ENCODE results near the gene SLC2A10.
"Not testable (repeated sequence)": the region's sequence is repeated elsewhere in the genome, so short reads cannot be mapped to it uniquely, and the experiment has no call there.

SLC2A10 gene

DNA sequence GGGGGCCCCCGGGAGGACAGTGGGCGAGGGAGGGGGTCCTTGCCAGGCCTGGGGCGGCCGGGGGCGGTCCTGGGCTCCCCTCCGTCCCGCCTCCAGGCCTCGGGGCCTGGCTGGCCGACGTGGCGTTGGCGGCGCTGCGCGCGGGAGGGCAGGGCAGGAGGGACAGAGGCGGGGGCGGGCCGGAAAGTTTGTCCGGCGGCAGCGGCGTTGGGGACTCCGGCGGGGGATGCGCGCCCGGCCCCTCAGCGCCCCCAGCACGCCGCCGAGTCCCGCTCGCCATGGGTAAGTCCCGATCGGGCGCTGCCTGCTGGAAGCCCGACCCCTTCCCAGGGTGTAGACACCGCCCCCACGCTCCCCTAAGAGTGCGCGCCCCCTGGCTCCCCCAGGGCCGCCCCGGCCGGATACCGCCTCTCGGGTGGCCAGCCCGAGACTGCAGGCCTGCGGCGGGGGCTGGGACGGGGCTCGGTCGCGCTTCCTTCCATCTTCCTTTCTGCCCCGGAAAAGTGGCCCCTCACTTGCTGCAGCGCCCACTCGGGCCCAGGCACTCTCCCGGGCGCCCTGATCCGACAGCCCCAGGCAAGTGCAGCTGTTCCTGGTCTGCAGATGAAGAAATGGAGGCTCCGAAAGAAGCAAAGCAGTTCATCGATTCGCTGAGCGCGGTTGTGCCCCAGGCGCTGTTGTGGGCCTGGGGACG is at the start of gene SLC2A10:
Gene SLC2A10 (plus strand): TSS at position 191 of the 694 bp plus-strand sequence. CDS start 88 bp downstream, at position 279.
- DNase-seq: peak in 25 of 51 donors; percentile 3 to 68 (median 35)

DNA sequence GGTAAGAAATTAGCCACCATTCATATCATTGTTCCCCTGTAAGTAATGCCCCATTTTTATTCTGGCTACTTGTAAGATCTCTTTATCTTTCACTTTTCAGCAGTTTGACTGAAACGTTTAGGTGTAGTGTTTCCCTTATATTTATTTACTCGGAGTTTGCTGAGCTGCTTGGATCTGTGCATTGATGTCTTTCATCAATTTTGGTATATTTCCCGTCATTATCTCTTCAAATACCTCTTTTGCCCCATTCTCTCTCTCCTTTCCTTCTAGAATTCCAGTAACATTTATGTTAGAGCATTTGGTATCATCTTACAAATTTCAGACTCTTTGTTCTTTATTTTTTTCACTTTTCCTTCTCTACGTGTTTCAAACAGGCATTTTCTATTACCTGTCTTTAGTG is 49.0 kb upstream of the SLC2A10 start:
- no peak for DNase-seq

DNA sequence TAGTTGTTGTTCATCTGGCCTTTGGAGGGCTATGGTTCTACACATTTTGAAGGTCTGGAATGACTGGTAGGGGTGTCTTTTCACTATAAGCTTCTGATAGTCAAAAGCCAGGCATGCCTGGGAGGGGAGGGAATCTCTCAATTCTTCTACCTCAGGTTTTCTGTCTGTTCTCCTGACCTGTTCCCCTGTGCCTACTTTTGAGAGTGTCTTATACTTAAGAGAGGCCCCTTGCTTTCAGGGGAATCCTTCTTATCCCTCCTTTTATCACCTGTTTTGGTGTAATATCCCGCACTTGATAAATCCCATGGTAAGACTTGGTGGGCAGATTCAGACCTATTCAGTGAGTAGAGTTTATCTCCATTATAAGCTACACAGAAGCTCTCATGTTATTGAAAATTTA is 47.8 kb upstream of the SLC2A10 start:
- no peak for DNase-seq

DNA sequence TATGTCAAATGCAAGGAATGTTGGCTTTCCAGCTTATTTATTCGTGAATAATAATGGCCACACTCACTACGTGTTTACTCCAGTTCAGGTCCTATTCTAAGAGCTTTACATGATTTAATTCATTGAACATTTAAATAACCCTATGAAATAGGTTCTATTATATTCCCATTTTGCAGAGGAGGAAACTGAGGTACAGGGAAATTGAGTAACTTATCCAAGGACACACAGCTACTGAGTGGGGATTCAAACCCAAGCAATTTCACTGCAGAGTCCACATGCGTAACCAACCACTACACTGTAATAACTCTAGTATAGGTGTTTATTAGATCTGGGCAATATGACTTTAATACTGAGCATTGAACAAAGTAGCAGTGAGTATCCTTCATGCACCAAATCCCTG is 45.9 kb upstream of the SLC2A10 start:
- no peak for DNase-seq

DNA sequence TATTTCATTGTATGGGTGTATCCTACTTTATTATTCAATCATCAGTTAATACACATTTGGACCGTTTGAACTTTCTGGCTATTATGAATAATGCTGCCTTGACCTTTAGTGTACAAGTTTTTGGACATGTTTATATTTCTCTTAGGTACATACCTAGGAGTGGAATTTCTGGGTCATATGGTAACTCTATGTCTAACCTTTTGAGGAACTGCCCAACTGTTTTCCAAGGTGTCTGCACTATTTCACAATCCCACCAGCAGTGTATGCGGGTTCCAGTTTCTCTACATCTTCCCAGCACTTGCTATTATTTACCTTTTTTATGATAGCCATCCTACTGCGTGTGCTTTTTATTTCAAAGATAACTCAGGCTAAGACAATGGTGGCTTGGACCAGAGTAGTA is 43.8 kb upstream of the SLC2A10 start:
- DNase-seq: no peak

DNA sequence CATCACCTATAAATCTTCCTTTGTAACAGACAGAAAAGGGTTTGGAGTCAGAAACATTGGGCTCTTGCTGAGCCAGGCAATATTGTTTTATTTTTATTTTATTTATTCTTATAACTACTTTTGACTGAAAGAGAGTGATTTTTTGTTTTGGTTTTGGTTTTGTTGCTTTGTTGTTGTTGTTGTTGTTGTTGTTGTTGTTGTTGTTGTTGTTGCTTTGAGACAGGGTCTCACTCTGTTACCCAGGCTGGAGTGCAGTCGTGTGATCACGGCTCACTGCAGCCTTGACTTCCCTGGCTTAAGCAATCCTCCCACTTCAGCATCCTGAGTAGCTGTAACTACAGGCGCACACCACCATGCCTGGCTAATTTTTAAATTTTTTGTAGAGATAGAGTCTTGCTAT is 43.1 kb upstream of the SLC2A10 start:
- DNase-seq: no peak

DNA sequence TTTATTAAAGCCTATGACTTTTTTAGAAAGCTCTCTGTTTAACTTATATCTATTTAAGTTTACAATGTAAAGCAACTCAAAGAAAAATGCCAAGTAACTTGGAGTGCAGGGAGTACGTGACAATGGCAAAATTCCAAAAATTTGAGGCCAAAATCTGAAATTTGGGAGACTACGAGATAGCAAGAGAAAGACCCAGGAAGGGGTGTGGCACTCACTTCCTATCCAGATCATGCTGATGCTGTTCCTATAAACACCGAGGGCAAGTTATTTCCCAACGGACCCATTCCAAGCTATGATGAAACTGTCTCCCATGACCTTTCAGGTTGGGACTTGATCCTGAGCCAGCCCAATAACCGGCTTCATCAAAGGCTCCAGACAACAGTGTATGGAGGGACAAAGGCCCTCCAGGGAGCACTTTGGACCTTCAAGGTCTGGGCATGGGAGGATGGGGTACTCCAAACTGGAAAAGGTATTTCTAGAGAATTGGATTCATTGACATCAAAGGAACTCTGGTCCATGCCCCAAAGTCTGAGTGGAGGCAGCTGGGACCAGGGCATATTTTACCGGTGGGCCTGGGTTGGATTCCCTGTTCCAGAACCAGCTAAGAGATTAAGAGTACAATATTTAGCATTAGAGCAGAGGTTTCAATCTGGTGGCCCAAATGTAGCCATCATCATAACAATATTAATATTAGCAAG is 42.5 kb upstream of the SLC2A10 start:
- no peak for DNase-seq

DNA sequence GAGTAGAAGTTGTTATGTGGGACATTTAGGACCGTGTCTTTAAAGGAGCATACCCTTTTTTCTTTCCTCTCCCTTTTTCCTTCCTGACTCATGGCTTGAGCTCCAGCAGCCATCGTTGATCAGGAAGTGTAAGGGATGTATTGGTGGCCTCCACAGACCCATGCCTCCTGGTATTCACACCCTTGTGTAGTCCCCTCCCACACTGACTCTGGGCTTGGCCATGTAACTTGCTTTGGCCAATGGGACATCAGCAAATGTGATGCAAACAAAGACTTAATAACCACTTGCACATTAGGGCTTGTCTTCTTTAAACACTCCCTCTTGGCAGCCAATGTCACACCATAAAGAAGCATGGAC is 39.2 kb upstream of the SLC2A10 start:
- no peak for DNase-seq

DNA sequence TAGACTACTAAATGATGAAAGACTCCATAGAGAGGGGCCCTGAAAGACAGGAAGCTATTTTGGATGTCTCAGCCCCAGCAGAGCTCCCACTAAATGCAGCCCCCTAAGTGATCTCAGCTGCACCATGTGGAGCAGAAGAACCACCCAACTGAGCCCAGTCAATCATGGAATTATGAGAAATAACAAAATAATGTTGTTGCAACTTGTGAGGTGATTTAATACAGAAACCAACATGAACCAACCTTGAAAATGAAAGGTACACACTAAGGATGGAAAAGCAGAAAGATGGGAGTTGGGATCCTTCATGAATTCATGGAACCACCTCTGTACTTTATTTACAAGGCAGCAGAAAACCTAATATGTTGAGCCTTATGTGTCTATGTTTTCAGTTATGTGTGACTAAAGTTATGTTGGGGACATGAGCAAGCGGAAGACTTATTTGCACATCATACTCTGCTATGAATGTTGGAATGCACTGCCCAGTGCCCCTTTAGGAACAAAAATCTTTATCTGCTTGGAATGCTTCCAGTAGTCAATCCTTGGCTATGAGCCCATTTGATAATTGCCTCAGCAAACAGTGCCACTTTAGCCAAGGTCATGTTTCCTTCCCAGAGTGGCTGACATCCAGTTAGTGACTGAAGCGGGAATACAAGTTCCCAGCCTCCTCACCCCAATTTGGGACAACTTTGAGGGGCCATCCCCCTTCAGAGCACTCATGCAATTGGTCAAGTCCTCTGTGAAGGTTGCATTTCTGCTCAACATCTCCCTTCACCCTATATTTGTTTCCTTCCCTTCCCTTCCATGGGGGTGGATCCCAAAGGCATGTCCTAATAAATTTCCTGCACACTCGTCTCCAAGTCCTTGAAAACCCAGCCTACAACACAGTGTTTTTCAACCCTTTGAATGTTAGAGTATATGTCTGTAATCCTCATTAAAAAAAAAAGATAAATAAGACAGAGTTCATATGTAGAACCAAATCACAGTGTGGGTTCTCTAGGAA is 38.6 kb upstream of the SLC2A10 start:
- DNase-seq: no peak

DNA sequence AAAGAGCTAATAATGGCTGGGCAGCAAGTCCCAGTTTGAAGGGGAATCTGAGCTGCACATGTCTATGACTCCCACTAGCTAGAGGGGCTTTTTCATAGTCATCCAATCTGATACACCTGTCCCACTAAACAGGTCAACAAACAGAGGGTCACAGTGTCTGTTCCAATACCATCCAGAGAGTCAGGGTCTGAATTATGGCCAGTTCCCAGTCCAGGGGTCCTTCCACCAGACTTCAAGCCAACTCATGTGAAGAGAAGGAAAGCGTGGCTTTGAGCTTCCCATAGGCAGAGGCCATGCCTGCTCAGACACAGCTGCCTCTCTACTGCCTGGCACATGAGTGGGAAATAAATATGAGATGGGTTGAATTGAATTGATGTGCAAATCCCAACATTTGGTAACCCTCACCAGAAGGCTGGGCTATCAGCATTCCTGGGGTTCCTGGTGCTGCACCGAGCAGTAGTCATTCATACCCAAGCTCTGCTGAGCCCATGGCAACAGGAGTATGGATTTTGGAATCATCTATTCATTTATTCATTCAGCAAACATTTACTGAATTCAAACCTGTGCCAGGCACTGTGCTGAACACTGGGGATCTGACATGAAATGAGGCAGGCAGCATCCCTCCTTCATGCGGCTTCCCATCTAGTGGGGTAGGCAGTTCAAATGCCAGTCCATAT is 37.4 kb upstream of the SLC2A10 start:
- DNase-seq: no peak

DNA sequence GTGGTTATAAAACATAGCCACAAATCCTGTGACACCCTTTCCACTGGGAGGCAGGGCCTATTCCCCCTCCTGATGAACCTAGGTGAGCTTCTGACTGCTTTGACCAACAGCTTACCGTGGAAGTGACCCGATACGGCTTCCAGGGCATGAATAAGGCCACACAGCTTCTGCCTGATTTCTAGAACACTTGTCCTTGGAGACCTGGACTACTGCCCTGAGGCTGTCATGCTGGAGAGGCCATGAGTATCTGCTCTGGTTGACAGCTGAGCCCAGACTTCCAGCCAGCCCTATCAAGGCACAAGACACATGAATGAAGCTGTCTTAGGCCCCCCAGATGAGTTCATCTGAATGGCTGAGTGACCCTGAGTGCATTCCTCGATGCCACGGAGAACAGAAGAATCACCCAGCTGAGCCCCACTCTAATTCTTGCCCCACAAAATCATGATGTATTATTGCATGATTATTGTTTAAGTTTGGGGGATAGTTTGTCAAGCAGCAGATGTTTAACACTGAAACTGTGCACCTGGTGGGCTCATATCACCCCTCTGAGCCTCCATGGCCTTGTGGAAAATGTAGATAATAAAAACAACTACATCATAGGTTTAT is 36.8 kb upstream of the SLC2A10 start:
- no peak for DNase-seq

DNA sequence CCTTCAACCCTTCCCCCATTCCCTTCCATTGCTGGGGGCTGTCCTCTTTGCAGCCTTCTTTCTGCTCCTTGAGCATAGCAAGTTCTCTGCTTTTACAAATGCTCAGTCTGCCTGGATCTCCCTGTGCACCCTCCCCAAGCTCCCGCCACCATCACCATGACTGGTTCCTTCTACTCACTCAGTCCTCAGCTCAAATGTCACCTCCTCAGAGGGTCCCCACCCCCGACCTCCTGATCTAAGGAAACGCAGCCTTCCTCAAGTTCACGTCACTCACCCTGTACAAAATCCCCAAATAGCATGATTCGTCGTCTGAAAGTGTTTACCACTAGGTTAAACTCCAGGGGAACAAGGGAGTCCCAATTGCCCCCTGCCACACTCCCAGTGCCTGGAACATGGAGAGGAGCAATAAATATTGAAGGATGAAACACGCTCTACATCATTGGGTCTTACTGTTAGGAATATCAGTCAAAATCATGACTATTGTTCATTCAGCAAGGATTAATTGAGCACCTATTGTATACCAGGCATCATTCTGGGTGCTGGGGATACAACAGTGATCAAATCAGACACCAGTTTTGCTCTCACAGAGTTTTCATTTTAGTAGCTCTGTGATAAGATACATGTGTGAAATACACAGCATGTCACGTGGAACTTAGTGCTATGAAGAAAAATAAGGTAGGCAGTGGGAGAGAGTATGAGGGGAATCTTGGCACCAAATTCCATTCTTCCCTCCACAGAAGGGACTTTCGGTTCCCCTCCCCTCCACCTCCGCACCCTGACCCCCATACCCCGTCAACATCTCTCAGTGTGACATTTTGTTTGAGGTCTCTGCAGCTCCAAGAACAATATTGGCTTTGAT is 35.8 kb upstream of the SLC2A10 start:
- DNase-seq: no peak

DNA sequence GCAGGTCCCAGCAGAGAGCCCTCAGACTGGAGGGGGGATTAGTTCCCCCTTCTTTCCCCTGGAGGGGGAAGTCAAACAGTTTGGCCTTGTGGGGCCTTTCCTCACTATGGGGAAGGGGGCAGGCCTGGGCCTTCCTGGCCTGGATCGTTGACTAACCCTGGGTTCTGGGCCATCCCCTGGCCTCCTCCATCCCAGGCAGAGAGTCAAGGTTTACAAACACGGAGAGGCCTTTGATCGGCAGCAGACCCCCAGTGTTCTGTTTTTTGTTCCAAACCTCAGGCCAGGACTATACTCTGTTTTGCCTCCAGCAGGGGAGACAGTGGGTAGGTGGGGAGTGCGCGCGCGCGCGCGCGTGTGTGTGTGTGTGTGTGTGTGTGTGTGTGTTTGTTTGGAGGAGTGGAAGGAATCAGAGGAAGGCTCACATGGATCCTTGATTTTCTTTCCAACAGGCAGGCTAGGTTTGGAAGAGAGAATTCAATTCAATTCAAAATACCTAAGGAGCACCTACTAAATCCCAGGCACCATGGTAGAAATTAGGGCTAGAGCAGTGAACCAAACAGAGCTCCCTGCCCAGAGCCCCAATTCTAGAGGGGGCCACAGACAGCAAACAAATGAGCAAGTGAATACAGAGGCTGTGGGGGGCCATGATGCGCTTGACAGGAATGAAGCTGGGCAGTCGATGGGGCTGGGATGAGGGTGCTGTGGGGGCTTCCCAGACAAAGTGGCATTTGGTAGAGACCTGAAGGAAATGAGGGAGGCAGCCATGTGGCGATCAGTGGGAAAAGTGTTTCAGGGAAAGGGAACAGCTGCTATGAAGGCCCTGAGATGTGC is 35.0 kb upstream of the SLC2A10 start:
- no peak for DNase-seq

DNA sequence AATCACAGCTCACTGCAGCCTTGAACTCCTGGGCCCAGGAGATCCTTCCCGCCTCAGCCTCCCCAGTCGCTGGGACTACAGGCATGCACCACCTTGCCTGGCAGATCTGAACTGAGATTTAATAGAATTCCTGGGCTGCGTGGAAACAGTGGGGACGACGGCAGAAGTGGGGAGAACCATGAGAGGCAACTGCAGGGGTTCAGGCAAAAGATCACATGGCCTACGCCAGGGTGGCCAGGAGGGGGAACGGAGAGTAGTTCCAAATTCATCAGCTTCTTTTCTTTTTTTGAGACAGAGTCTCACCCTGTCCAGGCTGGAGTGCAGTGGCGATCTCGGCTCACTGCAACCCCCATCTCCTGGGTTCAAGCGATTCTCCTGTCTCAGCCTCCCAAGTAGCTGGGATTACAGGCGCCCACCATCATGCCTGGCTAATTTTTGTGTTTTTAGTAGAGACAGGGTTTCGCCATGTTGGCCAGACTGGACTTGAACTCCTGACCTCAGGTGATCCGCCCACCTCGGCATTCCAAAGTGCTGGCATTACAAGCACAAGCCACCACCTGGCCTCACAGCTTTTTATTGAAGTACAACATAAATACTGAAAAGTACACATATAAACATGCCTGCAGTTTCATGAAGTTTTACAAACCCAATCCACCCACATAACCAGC is 32.7 kb upstream of the SLC2A10 start:
- not testable (repeated sequence) for DNase-seq

DNA sequence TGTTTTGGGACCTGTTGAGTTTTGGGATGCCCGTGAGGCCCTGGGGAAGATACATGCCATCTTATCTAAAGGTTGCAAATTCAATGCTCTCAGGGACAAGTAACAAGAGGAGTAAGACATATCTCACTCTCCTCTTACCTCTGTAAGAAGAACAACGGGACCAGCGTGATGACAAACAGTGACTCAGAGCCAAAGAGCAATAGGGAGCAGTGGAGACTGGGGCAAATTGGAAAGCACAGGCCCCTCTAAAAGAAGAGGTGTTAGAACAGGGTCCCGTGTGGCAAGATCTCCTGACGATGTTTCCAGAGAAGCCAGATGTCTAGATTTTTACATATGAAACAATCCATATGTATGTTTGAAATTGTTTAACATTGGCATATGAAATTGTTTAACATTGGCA is 31.8 kb upstream of the SLC2A10 start:
- no peak for DNase-seq

DNA sequence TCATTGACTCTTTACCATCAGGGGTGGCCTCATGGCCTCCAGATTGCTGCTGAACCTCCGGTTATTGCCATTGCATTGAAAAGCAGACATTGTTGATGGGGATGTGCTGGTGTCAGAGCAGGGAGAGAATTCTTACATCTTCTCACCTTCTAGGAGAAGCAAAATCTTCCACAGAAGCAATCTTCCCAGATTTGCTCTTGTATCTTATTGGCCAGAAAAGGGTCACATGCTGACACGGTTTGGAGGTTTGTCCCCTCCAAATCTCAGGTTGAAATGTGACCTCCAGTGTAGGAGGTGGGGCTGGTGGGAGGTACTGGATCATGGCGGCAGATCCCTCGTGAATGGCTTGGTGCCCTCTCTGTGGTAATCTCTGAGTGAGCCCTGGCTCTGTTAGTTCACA is 30.9 kb upstream of the SLC2A10 start:
- DNase-seq: no peak

DNA sequence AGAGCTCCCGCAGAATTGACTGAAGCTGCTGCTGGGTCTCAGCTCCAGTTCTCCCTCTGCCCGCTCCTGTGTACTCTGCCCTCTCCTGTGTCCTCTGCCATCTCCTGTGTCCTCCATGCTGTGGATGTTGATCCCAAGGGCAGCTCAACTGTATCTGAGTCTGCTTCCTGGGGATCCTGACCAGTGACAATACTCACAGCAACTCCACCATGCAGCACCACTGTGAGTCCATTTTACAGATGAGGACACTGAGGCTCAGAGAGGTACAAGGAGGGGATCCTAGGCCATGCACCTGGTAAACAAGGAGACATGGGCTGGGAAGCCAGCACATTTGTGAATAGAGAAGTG is 28.8 kb upstream of the SLC2A10 start:
- DNase-seq: no peak

DNA sequence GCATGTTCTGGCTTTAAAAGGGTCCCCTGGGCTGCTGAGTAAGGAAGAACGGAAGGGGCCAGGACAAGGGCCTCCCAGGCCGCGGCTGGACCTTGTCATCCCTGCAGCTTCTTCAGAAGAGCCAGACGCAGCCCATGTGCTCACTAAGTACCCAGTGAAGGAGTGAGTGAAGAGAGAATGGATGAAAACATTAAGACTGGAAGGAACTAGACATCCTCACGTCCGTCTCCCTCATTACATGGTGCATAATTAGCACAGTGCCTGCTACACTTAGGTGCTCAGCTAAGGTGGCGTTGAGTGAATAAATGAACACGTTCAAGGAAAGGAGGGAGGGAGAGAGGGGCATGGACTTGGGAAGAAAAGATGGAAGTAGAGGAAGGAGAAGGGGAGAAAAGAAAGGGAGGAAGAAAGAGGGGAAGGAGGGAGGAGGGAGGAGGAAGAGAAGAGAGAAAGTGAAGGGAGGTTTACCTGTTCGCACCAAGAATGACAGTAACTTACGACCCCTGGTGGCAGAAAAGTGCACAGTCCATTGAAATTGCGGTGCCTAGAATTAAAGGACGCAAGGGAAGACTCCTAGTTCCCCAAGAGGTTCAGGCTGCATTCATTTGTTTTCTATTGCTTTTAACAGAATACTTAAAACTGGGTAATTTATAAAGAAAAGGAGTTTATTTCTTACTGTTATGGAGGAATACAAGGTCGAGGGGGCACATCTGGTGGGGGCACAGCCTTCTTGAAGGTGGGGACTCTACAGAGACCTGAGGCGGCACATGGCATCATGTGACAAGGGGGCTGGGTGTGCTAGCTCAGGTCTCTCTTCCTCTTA is 28.2 kb upstream of the SLC2A10 start:
- DNase-seq: peak in 35 of 51 donors; percentile 2 to 80 (median 35)

Measured in hypothalamus (tissue), 51 donors.